HG02840 (cell line): ENCODE data around the gene SMAD5.

Experiments used
- ATAC-seq: cut with Tn5 transposase; IDR thresholded peaks from one replicate; pipeline ENCODE4 v1.9.1; 2021; ENCODE audit warnings: mild to moderate bottlenecking, moderate library complexity, moderate number of reproducible peaks; ENCODE audit not compliant: unreplicated experiment, low FRiP score

Gene SMAD5

GRCh38 chr5:136149891-136150290 lies 17.2 kb downstream of the SMAD5 start:
- ATAC-seq: no peak

GRCh38 chr5:136153581-136154236 lies 21.1 kb downstream of the SMAD5 start:
- no peak for ATAC-seq

- no peak for ATAC-seq
Measured at GRCh38 chr5:136155078-136155477, 22.4 kb downstream of the SMAD5 start.

- ATAC-seq: no peak
Measured at GRCh38 chr5:136155761-136156160, 23.1 kb downstream of the SMAD5 start.

- no peak for ATAC-seq
Measured at GRCh38 chr5:136157514-136157913, 24.9 kb downstream of the SMAD5 start.

- ATAC-seq: no peak
Measured at GRCh38 chr5:136159457-136159856, 26.8 kb downstream of the SMAD5 start.

- ATAC-seq: no peak
Measured at GRCh38 chr5:136162008-136162407, 29.4 kb downstream of the SMAD5 start.

- peak; percentile 50 for ATAC-seq
Measured at GRCh38 chr5:136164226-136164625, 31.6 kb downstream of the SMAD5 start.

GRCh38 chr5:136166909-136167308 lies 34.3 kb downstream of the SMAD5 start:
- no peak for ATAC-seq

- no peak for ATAC-seq
Measured at GRCh38 chr5:136169218-136169617, 36.6 kb downstream of the SMAD5 start.

GRCh38 chr5:136174021-136174659 lies 41.5 kb downstream of the SMAD5 start:
- ATAC-seq: no peak

GRCh38 chr5:136182618-136183017 lies 50.0 kb downstream of the SMAD5 start:
- ATAC-seq: no peak

GRCh38 chr5:136185974-136186665 lies 53.5 kb downstream of the SMAD5 start:
- no peak for ATAC-seq

- no peak for ATAC-seq
Measured at GRCh38 chr5:136186796-136187195, 54.2 kb downstream of the SMAD5 start.

- ATAC-seq: no peak
Measured at GRCh38 chr5:136188859-136189258, 56.2 kb downstream of the SMAD5 start.

- ATAC-seq: no peak
Measured at GRCh38 chr5:136190091-136190720, 57.6 kb downstream of the SMAD5 start.

GRCh38 chr5:136190904-136191303 lies 58.3 kb downstream of the SMAD5 start:
- no peak for ATAC-seq

- ATAC-seq: no peak
Measured at GRCh38 chr5:136191304-136192014, 58.8 kb downstream of the SMAD5 start.

GRCh38 chr5:136192015-136192525 lies 59.4 kb downstream of the SMAD5 start:
- no peak for ATAC-seq

GRCh38 chr5:136192526-136193321 lies 60.1 kb downstream of the SMAD5 start, which contains the start of gene SMIM32:
SMIM32 (minus strand) TSS chr5:136193162; CDS start chr5:136192524, 638 bp downstream.
- no peak for ATAC-seq
